ENCODE measurements around the gene SRCAP.

- TF ChIP-seq CTCF (IDR thresholded peaks at IDR 0.05): no peak
- TF ChIP-seq POLR2A (IDR thresholded peaks at IDR 0.05; ENCODE audit: low read depth): no peak
Observed at GRCh38 chr16:30699615-30700099, 686 bp downstream of the SRCAP start.

All from esophagus muscularis mucosa (tissue), 3 donors.